ENCODE measurements around the gene FAM76B. TPM values are rescaled to one million over a fixed set of nuclear protein-coding genes. Genes with fewer than 3 reads are reported as not detected.

The FAM76B gene
- total RNA-seq, 2 donors from 2014 or later = 24.4 to 79.5 TPM

GRCh38 chr11:95832763-95833162 lies 43.2 kb upstream of the FAM76B start:
- TF ChIP-seq CTCF (IDR thresholded peaks at IDR 0.05) (no peak), POLR2AphosphoS5 (IDR thresholded peaks at IDR 0.05) (no peak), POLR2A (IDR thresholded peaks at IDR 0.05) (no peak)
- Histone ChIP-seq H3K27me3 (replicated peaks; ENCODE audit: insufficient read depth) (no peaks in the 10 kb centered on the region), H3K36me3 (no peaks in the 10 kb centered on the region), H3K4me3 (no peak overlapping the region), H3K4me1 (replicated peaks) (peaks cover 6% of the 10 kb centered on the region), H3K9me3 (no peaks in the 10 kb centered on the region), H3K27ac (no peak overlapping the region)
- intact Hi-C loops (cut with DNase I) = loop anchor here (10.0 kb wide), 1 partner anchor 592 kb away; no protein-coding TSS in a partner anchor
- 56% methylated on average over 3 of the region's 3 CpGs for WGBS
- DNase-seq (ENCODE audit: low spot score) = no peak

- 62% methylated on average over 2 of the region's 2 CpGs for WGBS
- H3K36me3 ChIP-seq = no peaks in the 10 kb centered on the region
- intact Hi-C loops (cut with DNase I) = loop anchor here (10.0 kb wide), 1 partner anchor 593 kb away; no protein-coding TSS in a partner anchor
Observed at GRCh38 chr11:95831198-95831883, 41.8 kb upstream of the FAM76B start.

GRCh38 chr11:95829580-95830259 lies 40.1 kb upstream of the FAM76B start:
- Histone ChIP-seq H3K4me1 (replicated peaks) (peaks cover 6% of the 10 kb centered on the region), H3K36me3 (no peaks in the 10 kb centered on the region), H3K4me3 (no peak overlapping the region), H3K27ac (no peak overlapping the region), H3K9me3 (no peaks in the 10 kb centered on the region), H3K27me3 (replicated peaks; ENCODE audit: insufficient read depth) (no peaks in the 10 kb centered on the region)
- TF ChIP-seq POLR2AphosphoS5 (IDR thresholded peaks at IDR 0.05) (no peak), POLR2A (IDR thresholded peaks at IDR 0.05) (no peak), CTCF (IDR thresholded peaks at IDR 0.05) (no peak)
- intact Hi-C loops (cut with DNase I) = loop anchor here (10.0 kb wide), 1 partner anchor 595 kb away; no protein-coding TSS in a partner anchor
- DNase-seq (ENCODE audit: low spot score) = no peak
- WGBS = 89% methylated on average over 1 of the region's 1 CpG

More at GRCh38 chr11:95831198-95831883, 41.8 kb upstream of the FAM76B start:
- DNase-seq (ENCODE audit: low spot score) = no peak
- Histone ChIP-seq H3K27ac (no peak overlapping the region), H3K27me3 (replicated peaks; ENCODE audit: insufficient read depth) (no peaks in the 10 kb centered on the region), H3K4me1 (replicated peaks) (peaks cover 6% of the 10 kb centered on the region), H3K9me3 (no peaks in the 10 kb centered on the region), H3K4me3 (no peak overlapping the region)
- no peak for TF ChIP-seq POLR2A (IDR thresholded peaks at IDR 0.05)
- no peak for TF ChIP-seq CTCF (IDR thresholded peaks at IDR 0.05)

- no peaks in the 10 kb centered on the region for H3K36me3 ChIP-seq
- intact Hi-C loops (cut with DNase I) = no loop called here
- no peaks in the 10 kb centered on the region for H3K9me3 ChIP-seq
- H3K4me3 ChIP-seq = no peak overlapping the region
- H3K27me3 ChIP-seq (replicated peaks; ENCODE audit: insufficient read depth) = no peaks in the 10 kb centered on the region
- DNase-seq (ENCODE audit: low spot score) = no peak
- TF ChIP-seq CTCF (IDR thresholded peaks at IDR 0.05) = no peak
- no peak for TF ChIP-seq POLR2A (IDR thresholded peaks at IDR 0.05)
- TF ChIP-seq POLR2AphosphoS5 (IDR thresholded peaks at IDR 0.05) = no peak
- H3K4me1 ChIP-seq (replicated peaks) = peaks cover 1% of the 10 kb centered on the region
- 78% methylated on average over 4 of the region's 4 CpGs for WGBS
- H3K27ac ChIP-seq = no peak overlapping the region
Observed at GRCh38 chr11:95827696-95828095, 38.1 kb upstream of the FAM76B start.

Data from prostate gland (tissue), 2 donors.